Superior temporal gyrus (tissue), 1 donor: ENCODE measurements around the gene EDRF1.
A peak's percentile ranks its signal among the peaks of the same experiment; 100 is the strongest.

Experiments used
- DNase-seq: peaks from one replicate; pipeline ENCODE4 v3.0.0-alpha.2; 2016; ENCODE audit errors: extremely low spot score

Gene EDRF1

GRCh38 chr10:125788156-125789034 lies 68.9 kb downstream of the EDRF1 start:
- no peak for DNase-seq

DNA sequence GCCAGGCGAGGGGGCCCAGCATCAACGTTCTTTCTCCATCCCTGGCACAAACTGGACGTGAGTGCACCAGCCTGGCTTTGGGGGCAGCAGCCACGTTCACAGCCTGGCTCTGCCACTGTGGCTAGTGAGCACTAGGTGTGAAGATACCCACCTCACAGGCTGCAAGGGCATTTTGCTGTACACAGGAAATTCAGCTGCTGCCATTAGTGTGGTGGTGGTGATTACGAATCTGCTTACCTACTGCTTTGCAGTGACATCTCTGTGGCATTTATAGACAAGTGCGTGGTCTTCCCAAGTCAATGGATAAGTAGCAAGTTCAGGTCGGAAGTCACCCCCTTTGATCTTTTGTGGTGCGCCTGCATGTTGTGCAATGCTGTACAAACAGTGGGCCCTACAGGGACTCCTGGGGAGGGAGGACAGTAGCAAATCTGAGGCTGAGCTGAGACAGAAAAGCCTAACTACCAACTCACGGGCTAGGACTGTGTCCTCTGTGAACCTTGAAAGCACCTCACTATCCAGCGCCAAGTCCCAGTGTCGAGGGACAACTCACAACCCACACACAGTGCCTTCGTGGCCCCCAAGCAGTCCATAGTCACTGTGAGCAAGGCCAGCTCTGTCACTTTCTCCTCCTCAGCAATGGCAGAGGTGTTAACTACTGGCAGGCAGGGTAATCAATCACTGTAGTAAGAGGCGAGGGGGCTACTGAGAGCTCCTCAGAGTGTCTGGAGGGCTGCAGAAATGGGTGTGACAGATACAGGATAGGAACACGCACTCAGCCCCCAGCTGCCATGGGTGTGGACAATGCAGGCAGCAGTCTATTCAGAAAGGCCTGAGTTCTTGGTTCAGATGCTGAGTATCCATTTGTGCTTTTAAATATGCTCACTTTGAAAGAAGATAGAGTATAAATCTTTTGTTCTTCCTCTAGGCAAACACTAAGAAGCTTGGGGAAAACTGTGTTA lies 73.1 kb downstream of the EDRF1 start:
- DNase-seq = no peak

GRCh38 chr10:125795128-125795527 lies 75.6 kb downstream of the EDRF1 start:
- DNase-seq = peak; percentile 93

DNA sequence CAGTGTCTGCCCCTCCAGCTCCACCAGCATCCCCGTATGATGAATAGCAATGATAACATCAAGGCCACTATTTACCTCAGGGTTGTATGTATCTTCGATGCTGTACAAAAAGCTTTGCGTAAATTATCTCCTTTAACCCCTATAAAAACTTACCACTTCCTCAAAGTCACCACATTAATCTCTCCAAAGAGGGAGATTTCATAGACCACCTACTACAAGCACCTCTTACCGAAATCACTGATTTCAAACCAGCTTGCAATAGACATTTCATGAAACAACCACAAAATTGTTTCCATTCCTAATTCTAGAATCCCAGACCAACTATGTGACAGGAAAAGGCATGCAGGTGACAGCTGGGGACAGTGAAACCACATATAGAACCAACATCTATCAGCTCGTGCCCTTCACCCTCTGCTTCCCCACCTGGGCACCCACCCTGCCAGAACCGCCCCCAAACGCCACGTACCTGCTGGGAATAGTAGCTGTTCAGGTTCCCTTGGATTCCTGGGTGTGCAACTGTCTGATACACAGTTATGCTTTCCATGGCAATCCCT lies 76.2 kb downstream of the EDRF1 start:
- no peak for DNase-seq

DNA sequence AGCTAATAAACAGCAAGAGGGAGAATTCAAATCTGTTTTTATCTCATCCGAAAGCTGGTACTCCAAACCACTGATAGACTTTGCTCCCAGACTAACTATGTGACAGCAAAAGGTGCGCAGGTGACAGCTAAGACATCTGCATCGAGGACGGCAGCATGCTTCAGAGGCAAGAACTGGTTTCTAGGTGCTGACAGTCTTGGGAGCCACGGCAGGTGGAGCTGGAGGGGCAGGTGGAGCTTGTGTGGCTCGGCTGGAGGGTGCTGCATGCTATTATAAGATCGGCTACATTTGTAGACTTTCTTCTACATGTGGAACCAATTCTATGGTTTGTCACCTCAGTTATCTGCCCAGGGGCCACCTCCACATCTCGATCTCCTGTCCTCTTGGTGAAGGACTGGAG lies 77.9 kb downstream of the EDRF1 start:
- no peak for DNase-seq

DNA sequence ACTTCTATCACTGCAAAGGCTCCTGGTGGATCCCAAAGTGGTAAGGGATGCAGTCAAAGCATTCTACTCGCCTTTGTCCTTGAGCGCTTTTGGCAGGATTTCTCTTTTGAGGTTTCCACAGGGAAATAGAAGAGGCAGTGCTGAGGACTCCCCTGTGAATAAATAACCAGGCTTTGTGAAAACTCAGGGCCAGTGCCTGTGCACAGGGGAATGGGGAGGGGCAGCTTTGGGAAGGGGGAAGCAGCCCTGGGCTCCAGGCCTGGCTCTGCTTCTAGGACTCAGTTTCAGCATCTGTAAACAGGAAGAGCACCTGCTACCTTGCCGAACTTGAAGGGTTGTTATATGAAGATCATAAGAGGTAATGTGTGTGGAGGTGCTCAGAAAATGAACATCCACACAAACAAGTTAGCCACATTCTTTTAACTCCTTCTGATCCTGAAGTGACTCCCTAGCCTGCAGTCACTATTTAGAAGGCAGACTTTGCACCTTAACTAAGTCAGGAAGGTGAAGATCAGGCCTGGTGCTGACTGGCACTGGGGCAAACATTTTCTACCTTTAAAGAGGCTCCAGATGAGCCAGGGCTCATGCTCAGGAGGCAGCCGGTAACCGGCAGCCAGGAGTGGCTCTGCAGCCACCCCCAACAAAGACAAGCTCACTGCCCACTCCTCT lies 78.6 kb downstream of the EDRF1 start:
- no peak for DNase-seq

- no peak for DNase-seq
Observed at GRCh38 chr10:125799451-125800182, 80.1 kb downstream of the EDRF1 start.

DNA sequence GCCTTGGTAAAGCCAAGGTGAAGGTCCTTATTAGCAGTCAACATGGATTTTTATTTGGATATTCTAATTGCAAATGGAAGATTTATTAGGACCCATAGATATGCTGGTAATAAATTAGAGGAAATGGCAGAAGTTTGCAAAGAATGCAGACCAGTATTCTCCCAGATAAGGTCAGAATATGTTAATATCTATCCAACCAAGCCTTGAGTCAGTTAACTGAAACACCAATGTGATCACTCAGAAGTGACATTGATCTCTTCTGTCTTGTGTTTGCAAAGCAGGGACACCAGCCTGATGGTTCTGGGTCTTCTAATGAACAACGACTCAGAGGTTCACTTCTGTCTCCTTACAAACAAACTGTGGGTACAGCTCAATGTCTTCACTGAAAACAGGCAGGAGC lies 82.1 kb downstream of the EDRF1 start:
- no peak for DNase-seq

- no peak for DNase-seq
Observed at GRCh38 chr10:125802131-125802530, 82.6 kb downstream of the EDRF1 start.

DNA sequence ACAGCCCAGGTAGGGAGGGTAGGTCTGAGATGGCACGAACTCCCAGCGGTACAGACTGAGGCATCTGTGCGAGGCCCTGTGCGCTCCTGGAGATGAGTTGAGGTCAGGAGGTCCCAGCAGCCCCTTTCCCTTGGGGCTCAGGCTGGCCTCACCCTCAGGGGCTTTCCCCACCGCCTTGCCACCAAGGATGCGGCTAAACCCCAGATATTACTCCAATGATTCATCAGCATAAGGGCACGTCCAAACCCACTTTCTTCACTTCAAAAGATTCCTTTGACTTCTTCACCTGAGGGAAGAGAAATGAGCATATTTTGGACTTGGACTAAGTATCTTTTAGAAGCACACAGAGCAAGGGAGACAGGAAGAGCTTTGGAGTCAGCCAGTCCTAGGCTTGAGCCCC lies 83.2 kb downstream of the EDRF1 start:
- no peak for DNase-seq

GRCh38 chr10:125808047-125808446 lies 88.5 kb downstream of the EDRF1 start:
- no peak for DNase-seq

DNA sequence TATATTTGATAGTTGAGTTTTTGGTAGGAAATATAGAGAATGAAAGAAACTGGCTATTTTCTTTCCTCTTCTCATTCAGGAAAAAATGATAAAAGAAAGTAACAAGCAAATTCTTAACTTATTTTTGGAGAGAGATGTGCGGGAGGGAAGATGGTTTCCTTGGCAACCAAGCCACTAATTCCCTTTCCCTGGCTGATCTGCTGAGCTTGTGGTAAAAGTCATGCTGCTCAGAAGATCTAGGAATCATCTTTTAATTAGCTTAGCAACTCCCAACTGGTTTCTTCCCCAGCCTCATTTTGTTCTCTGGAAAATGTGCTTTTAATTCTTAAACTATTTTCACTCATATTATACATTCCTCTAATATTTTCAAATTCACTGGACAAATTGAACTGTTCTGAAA lies 91.7 kb downstream of the EDRF1 start:
- no peak for DNase-seq

- no peak for DNase-seq
Observed at GRCh38 chr10:125812128-125812750, 92.7 kb downstream of the EDRF1 start.
